Choroid plexus epithelial cell (primary cell): ENCODE data around the gene ZNF408.

Experiments
- DNase-seq: peaks from one replicate; pipeline ENCODE4 v3.0.0-alpha.2; 2010; ENCODE audit warnings: low read depth
- H3K4me3 ChIP-seq: 2 replicates; pipeline ENCODE4 v1.5.1; 2011; ENCODE audit warnings: low read depth, mild to moderate bottlenecking, control low read depth, low read length, moderate library complexity
- CTCF ChIP-seq: conservative IDR thresholded peaks from 2 replicates; pipeline ENCODE4 v1.5.1; 2011; ENCODE audit warnings: low read depth, mild to moderate bottlenecking, control low read depth, inconsistent platforms, low read length, moderate library complexity

The ZNF408 gene

DNA sequence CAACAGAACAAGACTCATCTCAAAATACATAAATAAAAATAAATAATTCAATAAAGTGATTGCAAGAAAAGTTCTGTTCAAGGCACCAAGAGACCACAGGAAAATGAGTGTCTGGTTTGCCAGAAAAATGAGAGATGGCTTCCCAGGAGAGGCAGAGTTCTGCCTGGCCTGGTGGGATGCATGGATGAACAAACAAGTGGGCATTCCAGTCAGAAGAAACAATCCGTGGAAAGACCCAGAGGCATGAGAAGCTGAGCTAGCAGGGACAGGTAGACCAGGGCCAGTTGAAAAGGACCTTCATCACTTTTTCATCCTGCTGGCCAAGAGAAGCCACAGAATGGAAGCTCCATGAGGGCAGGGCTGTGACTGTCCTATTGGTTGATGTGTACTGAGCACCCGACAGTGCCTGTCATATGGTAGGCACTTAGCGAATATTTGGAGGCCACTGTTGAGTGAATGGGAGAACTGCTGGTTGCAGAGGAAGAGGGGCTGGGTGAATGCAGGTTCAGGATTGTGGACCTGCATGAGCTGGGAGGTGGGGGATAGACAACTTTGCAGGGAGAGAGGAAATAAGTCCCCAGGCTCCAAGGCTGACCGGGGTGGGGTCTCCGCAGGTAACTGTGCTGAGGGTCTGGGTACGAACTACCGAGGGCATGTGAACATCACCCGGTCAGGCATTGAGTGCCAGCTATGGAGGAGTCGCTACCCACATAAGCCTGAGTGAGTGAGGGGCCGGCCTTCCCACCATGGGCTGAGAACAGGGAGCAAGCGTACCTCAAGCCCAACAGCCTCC is 21.9 kb downstream of the ZNF408 start:
- TF ChIP-seq CTCF, result no peak

DNA sequence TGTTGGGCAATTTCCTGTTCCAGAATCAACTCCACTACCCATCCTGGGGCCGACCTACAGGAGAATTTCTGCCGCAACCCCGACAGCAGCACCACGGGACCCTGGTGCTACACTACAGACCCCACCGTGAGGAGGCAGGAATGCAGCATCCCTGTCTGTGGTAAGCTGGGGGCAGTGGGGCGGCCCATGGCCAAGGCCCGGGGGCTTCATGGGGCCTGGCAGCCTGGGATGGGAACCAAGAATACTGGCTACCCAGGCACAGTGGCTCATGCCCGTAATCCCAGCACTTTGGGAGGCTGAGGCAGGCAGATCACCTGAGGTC is 22.5 kb downstream of the ZNF408 start:
- H3K4me3 ChIP-seq, result no peak overlapping the region
- TF ChIP-seq CTCF, result no peak
- DNase-seq, result no peak

More for the DNA sequence above, 21.9 kb downstream of the ZNF408 start:
- no peak overlapping the region for H3K4me3 ChIP-seq
- no peak for DNase-seq

- H3K4me3 ChIP-seq, result no peak overlapping the region
- no peak for DNase-seq
- TF ChIP-seq CTCF, result no peak
These were observed 23.3 kb downstream of the ZNF408 start for GRCh38 chr11:46724088-46724487.

DNA sequence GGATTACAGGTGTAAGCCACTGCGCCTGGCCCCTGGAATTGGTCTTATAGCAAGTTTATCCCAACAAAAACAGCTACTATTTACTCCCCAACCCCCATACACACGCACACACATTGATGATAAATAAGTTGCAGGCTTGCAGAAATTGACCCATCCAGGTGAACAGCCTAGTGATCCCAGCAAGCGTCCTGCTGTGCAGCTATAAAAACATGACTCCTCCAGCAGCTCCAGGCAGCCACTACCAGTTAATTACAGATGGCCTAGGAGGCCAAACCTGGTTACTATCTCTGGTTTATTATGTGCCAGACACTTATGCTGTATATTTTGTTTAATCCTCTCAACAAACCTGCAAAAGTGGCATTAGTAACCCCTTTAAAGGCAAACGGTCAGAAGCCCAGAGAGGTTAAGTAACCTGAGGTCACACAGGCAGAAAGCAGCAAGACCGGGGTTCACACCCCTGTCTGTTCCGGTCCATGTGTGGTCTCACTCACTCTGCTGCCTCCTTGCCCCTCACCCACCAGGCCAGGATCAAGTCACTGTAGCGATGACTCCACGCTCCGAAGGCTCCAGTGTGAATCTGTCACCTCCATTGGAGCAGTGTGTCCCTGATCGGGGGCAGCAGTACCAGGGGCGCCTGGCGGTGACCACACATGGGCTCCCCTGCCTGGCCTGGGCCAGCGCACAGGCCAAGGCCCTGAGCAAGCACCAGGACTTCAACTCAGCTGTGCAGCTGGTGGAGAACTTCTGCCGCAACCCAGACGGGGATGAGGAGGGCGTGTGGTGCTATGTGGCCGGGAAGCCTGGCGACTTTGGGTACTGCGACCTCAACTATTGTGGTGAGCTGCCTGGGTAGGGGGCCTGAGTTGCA is 24.7 kb downstream of the ZNF408 start:
- DNase-seq, result no peak
- TF ChIP-seq CTCF, result no peak
- no peak overlapping the region for H3K4me3 ChIP-seq

GRCh38 chr11:46726206-46726862 is 25.5 kb downstream of the ZNF408 start:
- no peak overlapping the region for H3K4me3 ChIP-seq
- no peak for TF ChIP-seq CTCF
- no peak for DNase-seq

GRCh38 chr11:46727952-46728658 is 27.3 kb downstream of the ZNF408 start:
- TF ChIP-seq CTCF, result no peak
- no peak for DNase-seq
- no peak overlapping the region for H3K4me3 ChIP-seq
